Left ventricle myocardium superior (tissue), 1 donor: ENCODE measurements around the gene PRDM13. TPM values are rescaled to one million over a fixed set of nuclear protein-coding genes. Genes with fewer than 3 reads are reported as not detected.
"Not testable (repeated sequence)": the region's sequence is repeated elsewhere in the genome, so short reads cannot be mapped to it uniquely, and the experiment has no call there.

Source experiments
- ATAC-seq: fragments of 200-7000 bp; cut with Tn5 transposase; one replicate; pipeline ENCODE4 v1.9.1; 2020; ENCODE audit warnings: mild to moderate bottlenecking, moderate library complexity
- DNase-seq: peaks from one replicate; pipeline ENCODE4 v3.0.0-alpha.2; 2020
- intact Hi-C: fragments of 100-400 bp; cut with micrococcal nuclease; formaldehyde crosslinking; loops from one replicate; pipeline ENCODE4 v1.11.0; 2022
- total RNA-seq: library from RNA; stranded (reverse); fragmentation: NEBNext Ultra II Directional; extraction: Animal tissue kit (Norgen Biotek cat#: 25700); gene quantifications from one replicate; pipeline ENCODE4 v1.2.1, GENCODE V29; 2021
- donor health status: DM: no; HTN: yes; CAD: no; lungs with severe emphysema.

Gene PRDM13
- total RNA-seq, 1 donor from 2014 or later: not detected

DNA sequence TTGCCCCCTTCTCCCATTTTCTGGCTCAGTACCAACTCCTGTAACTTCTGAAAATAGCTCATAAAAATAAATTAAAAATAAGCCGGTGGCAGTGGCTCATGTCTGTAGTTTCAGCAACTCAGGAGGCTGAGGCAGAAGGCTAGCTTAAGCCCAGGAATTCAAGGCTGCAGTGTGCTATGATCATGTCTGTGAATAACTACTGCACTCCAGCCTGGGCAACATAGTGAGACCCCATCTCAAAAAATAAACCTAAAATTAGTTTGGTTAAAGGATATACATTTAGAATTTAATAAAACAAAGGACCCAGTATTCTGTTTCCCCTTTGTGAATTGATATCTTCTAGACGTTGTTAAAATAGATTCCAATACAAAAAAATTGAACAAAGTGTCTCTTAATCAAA, 10.5 kb downstream of the PRDM13 start:
- DNase-seq (no peak), ATAC-seq (no peak)
- intact Hi-C loops: no loop called here

DNA sequence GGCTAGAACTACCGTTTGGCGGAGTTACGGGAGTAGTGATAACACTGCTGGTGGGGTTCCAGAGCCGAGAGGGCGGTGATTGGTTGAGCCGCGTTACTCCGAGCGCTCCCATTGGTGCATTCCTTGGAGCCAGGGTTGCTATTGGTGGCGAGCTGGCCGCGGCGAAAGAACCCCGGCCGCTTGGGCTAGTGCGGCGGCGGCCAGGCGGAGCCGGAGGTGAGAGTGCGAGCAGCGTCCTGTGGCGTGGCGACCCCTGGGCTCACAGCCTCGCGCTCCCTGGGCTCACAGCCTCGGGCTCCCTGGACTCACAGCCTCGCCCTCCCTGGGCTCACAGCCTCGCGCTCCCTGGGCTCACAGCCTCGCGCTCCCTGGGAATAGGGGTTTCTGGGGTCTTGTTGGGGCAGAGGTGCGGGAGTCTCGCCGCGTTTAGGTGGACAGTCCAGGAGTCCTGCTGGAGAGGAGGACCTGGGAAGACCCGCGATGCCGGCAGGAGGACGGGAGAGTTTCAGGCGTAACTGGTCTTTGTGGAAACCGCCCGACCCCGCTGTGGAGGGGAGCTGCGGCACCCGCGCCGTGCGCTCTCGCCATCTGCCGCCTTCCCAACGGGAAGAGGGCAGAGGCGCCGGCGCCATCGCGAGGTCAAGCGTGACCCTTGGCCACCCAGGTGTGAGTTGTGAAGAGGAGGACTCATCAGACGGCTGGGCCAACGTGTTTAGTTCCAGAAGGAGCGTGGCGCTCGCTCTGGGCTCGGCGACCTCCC, 12.2 kb downstream of the PRDM13 start:
- intact Hi-C loops: no loop called here
- DNase-seq (no peak), ATAC-seq (no peak)

DNA sequence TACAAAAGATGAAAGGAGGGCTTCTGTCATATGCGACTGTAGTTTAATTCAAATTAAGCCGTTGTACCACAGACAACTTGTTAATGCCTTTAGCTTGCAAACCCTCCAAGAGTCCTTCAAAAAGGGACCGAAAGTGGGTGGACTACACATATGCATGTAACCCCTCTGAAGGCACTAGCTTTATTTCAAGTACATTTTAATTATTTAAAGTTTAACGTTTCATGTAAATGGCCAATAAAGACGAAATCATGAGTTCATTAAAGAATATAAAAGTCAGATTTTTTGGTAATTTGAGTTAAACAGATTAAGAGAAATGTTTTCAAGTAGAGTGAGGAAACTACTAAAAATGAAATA, 12.8 kb downstream of the PRDM13 start:
- intact Hi-C loops: no loop called here
- DNase-seq (no peak), ATAC-seq (no peak)

DNA sequence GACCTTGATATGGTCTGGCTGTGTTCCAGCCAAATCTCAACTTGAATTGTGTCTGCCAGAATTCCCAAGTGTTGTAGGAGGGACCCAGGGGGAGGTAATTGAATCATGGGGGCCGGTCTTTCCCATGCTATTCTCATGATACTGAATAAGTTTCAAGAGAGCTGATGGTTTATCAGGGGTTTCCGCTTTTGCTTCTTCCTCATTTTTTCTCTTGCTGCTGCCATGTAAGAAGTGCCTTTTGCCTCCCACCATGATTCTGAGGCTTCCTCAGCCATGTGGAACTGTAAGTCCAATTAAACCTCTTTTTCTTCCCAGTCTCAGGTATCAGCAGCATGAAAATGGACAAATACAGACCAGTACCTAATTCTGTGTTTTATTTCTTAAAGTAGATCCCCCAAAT, 15.4 kb downstream of the PRDM13 start:
- DNase-seq, ATAC-seq, intact Hi-C loops: not testable (repeated sequence)

DNA sequence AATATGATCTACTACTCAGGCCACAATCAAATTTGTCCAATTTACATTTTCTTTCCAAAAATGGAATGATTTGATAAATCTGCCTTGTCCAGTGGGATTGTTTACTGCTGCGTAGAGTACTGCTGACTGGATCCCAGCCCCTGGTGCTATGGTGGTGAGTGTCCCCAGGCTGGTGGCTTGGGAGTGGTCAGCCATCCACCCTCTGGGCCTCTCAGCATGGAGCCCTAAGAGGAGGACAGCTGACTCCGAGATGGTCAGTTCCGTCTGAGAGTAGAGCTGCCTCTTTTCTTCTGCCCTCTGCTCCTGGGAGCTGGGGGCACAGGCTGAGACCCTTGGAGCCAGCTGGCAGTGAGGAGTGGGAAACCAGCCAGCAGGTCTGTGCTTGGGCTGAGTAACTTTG, 22.7 kb downstream of the PRDM13 start:
- DNase-seq (no peak), ATAC-seq (no peak)
- intact Hi-C loops: no loop called here

DNA sequence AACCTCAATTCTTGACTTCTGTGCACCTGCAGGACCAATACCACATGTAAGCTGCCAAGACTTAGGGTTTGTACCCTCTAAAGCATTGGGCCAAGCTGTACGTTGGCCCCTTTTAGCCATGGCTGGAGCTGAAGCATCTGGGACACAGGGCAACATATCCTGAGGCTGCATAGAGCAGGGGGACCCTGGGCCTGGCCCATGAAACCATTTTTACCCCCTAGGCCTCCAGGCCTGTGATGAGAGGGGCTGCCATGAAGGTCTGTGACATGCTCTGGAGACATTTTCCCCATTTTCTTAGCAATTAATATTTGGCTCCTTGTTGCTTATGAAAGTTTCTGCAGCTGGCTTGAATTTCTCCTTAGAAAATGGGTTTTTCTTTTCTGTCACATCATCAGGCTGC, 31.0 kb downstream of the PRDM13 start:
- no peak for DNase-seq
- intact Hi-C loops: no loop called here
- ATAC-seq: no peak

DNA sequence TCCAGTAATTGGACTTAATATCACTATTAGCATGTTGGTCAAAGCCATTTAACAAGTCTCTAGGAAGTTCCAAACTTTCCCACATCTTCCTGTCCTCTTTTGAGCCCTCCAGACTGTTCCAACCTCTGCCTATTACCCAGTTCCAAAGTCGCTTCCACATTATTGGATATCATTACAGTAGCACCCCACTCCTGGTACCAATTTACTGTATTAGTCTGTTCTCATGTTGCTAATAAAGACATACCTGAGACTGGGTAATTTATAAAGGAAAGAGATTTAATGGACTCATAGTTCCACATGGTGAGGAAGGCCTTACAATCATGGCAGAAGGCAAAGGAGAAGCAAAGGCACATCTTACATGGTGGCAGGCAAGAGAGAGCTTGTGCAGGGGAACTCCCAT, 31.7 kb downstream of the PRDM13 start:
- intact Hi-C loops, ATAC-seq, DNase-seq: not testable (repeated sequence)

DNA sequence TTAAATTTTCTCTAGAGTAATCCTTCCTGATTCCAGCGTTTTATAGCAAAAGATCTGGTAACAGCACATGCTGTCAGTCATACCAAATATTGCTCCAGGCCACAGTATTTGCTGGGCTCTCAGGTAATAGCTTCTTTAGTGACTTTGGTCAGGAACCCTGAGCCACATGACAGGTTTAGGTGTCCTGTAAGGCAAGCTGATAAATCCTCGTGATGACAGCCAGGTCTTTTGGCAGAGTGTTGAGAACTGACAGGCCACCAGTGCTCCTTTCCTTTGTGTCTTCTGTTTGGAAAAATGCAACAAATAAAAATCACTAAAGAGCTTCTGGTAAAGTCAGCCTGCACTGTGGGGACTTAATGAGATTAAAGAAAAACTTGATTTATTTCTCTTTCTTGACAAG, 34.6 kb downstream of the PRDM13 start:
- DNase-seq (no peak), ATAC-seq (no peak)
- intact Hi-C loops: no loop called here

DNA sequence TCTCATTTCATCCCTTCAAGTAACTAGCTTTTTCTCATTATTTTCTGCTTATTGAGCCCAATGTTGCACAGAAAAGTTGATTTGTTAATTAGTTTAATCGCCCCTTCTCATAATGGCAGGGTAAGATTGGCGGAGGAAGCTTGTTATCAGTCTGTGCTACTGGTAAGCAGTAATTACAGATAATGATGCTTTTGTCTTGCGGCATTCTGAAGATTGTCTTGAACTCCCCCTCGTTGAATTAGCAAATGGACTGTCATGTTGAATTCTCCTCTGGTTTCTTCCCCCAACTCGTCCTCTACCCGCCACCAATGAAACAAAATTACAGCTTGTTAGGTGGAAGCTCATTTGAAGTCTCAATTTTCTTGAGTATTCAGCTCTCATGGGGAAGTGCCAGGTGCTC, 39.4 kb downstream of the PRDM13 start:
- ATAC-seq (no peak), DNase-seq (no peak)
- intact Hi-C loops: no loop called here

DNA sequence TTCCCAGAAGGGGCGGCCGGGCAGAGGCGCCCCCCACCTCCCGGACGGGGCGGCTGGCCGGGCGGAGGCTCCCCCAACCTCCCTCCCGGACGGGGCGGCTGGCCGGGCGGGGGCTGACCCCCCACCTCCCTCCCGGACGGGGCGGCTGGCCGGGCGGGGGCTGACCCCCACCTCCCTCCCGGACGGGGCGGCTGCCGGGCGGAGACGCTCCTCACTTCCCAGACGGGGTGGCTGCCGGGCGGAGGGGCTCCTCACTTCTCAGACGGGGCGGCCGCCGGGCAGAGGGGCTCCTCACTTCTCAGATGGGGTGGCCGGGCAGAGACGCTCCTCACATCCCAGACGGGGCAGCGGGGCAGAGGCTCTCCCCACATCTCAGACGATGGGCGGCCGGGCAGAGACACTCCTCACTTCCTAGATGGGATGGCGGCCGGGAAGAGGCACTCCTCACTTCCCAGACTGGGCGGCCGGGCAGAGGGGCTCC, 43.5 kb downstream of the PRDM13 start:
- DNase-seq, intact Hi-C loops, ATAC-seq: not testable (repeated sequence)

DNA sequence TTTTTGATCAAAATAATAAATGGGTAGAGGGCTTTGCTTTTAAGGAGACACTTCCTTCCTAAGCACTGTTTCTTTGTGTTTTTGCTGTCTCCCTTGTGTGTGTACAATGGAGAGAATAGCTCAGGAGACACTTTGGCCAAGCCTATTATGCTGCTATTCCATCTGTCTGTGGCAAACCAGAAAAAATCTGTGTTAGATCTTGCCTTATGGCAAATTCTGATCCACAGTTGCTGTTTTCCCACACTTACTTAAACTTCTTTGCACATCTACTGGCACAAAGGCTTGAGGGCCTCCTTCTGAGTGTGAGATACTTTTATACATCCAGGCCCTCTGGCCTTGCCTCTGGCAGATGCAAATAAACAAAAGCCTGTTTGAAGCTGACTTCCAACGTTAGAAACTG, 53.6 kb downstream of the PRDM13 start:
- intact Hi-C loops: no loop called here
- no peak for DNase-seq
- ATAC-seq: no peak

DNA sequence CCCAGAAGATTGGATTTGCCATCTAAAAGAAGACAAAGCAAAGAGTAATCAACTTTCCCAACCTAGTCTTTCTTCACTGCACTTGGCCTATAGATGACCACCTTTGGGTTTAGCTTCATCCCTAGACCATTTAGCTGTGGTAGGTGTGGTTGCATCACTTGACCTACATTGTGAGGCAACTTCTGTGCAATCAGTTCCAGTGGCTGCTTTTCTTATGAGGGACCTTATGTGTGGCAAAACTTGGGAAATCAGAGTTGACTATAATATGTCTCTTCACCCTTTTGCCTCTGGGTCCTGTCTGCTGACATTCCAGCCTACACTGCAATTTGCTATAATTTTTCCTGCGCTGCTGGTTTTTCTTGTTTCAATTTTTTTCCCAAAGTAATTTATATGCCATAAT, 55.2 kb downstream of the PRDM13 start:
- no peak for ATAC-seq
- intact Hi-C loops: no loop called here

DNA sequence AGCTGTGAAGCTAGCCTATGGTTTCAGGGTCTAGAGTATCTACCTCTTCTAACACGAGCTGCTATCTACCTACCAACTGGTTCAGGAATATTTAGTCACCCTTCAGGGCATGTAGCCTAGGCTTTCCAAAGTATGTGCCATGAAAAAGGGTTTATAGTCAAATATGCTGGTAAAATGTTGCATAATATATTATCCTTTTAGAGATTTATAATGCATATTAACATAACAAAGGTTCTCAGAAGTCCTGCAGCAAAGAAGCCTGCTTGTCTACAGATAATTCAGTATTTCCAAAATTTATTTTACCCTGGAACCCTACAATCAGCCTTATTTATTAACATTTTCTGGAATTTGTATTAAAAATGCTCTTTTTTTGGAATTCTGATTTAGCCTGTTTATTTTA, 56.0 kb downstream of the PRDM13 start:
- intact Hi-C loops: no loop called here
- DNase-seq: no peak
- no peak for ATAC-seq

More for the DNA sequence above, 55.2 kb downstream of the PRDM13 start:
- DNase-seq: no peak

Other genes starting within 250 kb of the PRDM13 start
- gene COQ3, start 212.6 kb upstream of the PRDM13 start, total RNA-seq: 33.8 TPM
- 54.6 TPM for gene PNISR, start 181.5 kb upstream of the PRDM13 start, total RNA-seq
- gene USP45, start 91.4 kb upstream of the PRDM13 start, total RNA-seq: 12.3 TPM
- gene CCNC, start 38.2 kb upstream of the PRDM13 start, total RNA-seq: 16.9 TPM